HepG2 (cell line): ENCODE results near the gene FAM131A. TPM values are rescaled to one million over a fixed set of nuclear protein-coding genes. Genes with fewer than 3 reads are reported as not detected.

Source experiments
- ATAC-seq: fragments of 200-7000 bp; cut with Tn5 transposase; 3 replicates; pipeline ENCODE4 v1.9.1; 2020; ENCODE audit warnings: mild to moderate bottlenecking, moderate library complexity
- BruUV-seq: library from RNA; stranded (reverse); fragments of 400-500 nt; replicated peaks from 2 replicates; lab custom pipeline; 2021; lab: Mats Ljungman, UMichigan
- CTCF ChIA-PET: fragments of 300-600 bp; formaldehyde crosslinking; extraction: SDS; loops from one replicate; lab custom pipeline; 2021; ENCODE audit warnings: low total read pairs, inconsistent platforms, low intra/inter-chr PET ratio; lab: Yijun Ruan, JAX
- POLR2A ChIA-PET: fragments of 350-600 bp; sonication (Branson Sonifier 250); formaldehyde crosslinking; loops from one replicate; lab custom pipeline; 2020; ENCODE audit warnings: antibody characterized with exemption, inconsistent platforms; lab: Yijun Ruan, JAX
- DNase-seq: peaks from one replicate; pipeline ENCODE4 v3.0.0-alpha.2; 2015; ENCODE audit warnings: low spot score
- FAIRE-seq: peaks from 3 replicates; lab custom pipeline; 2011; peaks lifted over from hg19 to GRCh38; lab: Jason Lieb, UNC
- H2AFZ ChIP-seq: one replicate; pipeline ENCODE4 v1.6.1; 2011; ENCODE audit warnings: low read length, inconsistent platforms
- H3K27ac ChIP-seq: fragments of 300-600 bp; 3 replicates; pipeline ENCODE4 v1.8.0; 2011; ENCODE audit warnings: mixed run types, mild to moderate bottlenecking, mixed read lengths, low read length, inconsistent platforms; ENCODE audit not compliant: insufficient read depth; ENCODE audit errors: extremely low read length
- H3K27me3 ChIP-seq, 2 experiments: fragments of 200-600 bp in 1 of 2; 2 replicates in 1 of 2; 3 replicates in 1 of 2; pipeline versions ENCODE4 v1.6.0 to v1.8.0; 2011; ENCODE audit warnings: low read length in 2 of 2, mild to moderate bottlenecking in 2 of 2, moderate library complexity in 2 of 2, inconsistent platforms in 1 of 2; ENCODE audit not compliant: insufficient read depth in 2 of 2, control insufficient read depth in 1 of 2
- H3K36me3 ChIP-seq, 2 experiments: fragments of 200-600 bp in 1 of 2; replicated peaks in 1 of 2; 2 replicates in 1 of 2; 3 replicates in 1 of 2; pipeline versions ENCODE4 v1.5.1 to v1.8.0; 2011; ENCODE audit warnings: low read length in 2 of 2, inconsistent platforms in 1 of 2; ENCODE audit not compliant: insufficient read depth in 2 of 2, control insufficient read depth in 1 of 2
- H3K4me1 ChIP-seq: 2 replicates; pipeline ENCODE4 v1.5.1; 2012; ENCODE audit warnings: low read length, inconsistent platforms; ENCODE audit not compliant: insufficient read depth
- H3K4me2 ChIP-seq: 2 replicates; pipeline ENCODE4 v1.6.0; 2011; ENCODE audit warnings: low read depth, low read length, inconsistent platforms
- H3K4me3 ChIP-seq, 3 experiments: fragments of 200-600 bp in 1 of 3; sonication (generic), shearing (Covaris generic) in 1 of 3; replicated peaks in 1 of 3; 2 replicates each; pipeline ENCODE4 v1.5.1; 2011 to 2016; ENCODE audit warnings: low read length in 3 of 3, inconsistent platforms in 2 of 3, low read depth in 2 of 3, mild to moderate bottlenecking in 2 of 3, control low read depth in 1 of 3, mixed read lengths in 1 of 3; ENCODE audit not compliant: insufficient read depth in 1 of 3
- H3K79me2 ChIP-seq: one replicate; pipeline ENCODE4 v1.6.1; 2011; ENCODE audit warnings: low read length, inconsistent platforms; ENCODE audit not compliant: insufficient read depth
- H3K9ac ChIP-seq: 2 replicates; pipeline ENCODE4 v1.6.0; 2011; ENCODE audit warnings: mild to moderate bottlenecking, low read depth, low read length, inconsistent platforms; ENCODE audit not compliant: insufficient read depth
- H3K9me3 ChIP-seq: 2 replicates; pipeline ENCODE4 v1.5.1; 2012; ENCODE audit warnings: mild to moderate bottlenecking, low read length
- H4K20me1 ChIP-seq: 2 replicates; pipeline ENCODE4 v1.6.0; 2011; ENCODE audit warnings: inconsistent platforms, mild to moderate bottlenecking, low read length, moderate library complexity; ENCODE audit not compliant: insufficient read depth
- ATF1 ChIP-seq: IDR thresholded peaks from 2 replicates; pipeline ENCODE4 v1.6.1; 2016; ENCODE audit warnings: mild to moderate bottlenecking, control low read depth
- DNMT1 ChIP-seq: sonication (generic); formaldehyde crosslinking; IDR thresholded peaks from 2 replicates; pipeline ENCODE4 v1.5.1; 2020; ENCODE audit warnings: mild to moderate bottlenecking, missing genetic modification reagents
- FOXJ3 ChIP-seq: sonication (generic); formaldehyde crosslinking; IDR thresholded peaks from 2 replicates; pipeline ENCODE4 v1.4.0; 2020; ENCODE audit warnings: missing genetic modification reagents, mild to moderate bottlenecking, borderline replicate concordance
- HDAC6 ChIP-seq: fragments of 200-600 bp; sonication (generic); IDR thresholded peaks from 2 replicates; pipeline ENCODE4 v1.7.0; 2017; ENCODE audit warnings: mild to moderate bottlenecking, antibody characterized with exemption, low read length, low read depth
- SIN3B ChIP-seq: fragments of 150-350 bp; IDR thresholded peaks from 2 replicates; pipeline ENCODE4 v1.6.1; 2014; ENCODE audit warnings: low read length
- SMAD1 ChIP-seq: sonication (generic); formaldehyde crosslinking; IDR thresholded peaks from 2 replicates; pipeline ENCODE4 v1.4.0; 2020; ENCODE audit warnings: missing genetic modification reagents, low read depth, mild to moderate bottlenecking, borderline replicate concordance
- SSRP1 ChIP-seq: IDR thresholded peaks from 2 replicates; pipeline ENCODE4 v1.6.1; 2016; ENCODE audit warnings: control low read depth
- ZC3H4 ChIP-seq: sonication (generic); formaldehyde crosslinking; IDR thresholded peaks from 2 replicates; pipeline ENCODE4 v1.4.0; 2020; ENCODE audit warnings: missing genetic modification reagents, borderline replicate concordance
- ZNF550 ChIP-seq: sonication (generic); formaldehyde crosslinking; IDR thresholded peaks from 2 replicates; pipeline ENCODE4 v1.4.0; 2020; ENCODE audit warnings: mild to moderate bottlenecking, missing genetic modification reagents, borderline replicate concordance
- ZNF567 ChIP-seq: sonication (generic); formaldehyde crosslinking; IDR thresholded peaks from 2 replicates; pipeline ENCODE4 v1.8.1; 2023; ENCODE audit warnings: mild to moderate bottlenecking, missing genetic modification reagents, borderline replicate concordance
- ZNF776 ChIP-seq: sonication (generic); formaldehyde crosslinking; IDR thresholded peaks from 2 replicates; pipeline ENCODE4 v1.4.0; 2020; ENCODE audit warnings: mild to moderate bottlenecking, missing genetic modification reagents
- ZNF841 ChIP-seq: sonication (generic); formaldehyde crosslinking; IDR thresholded peaks from 2 replicates; pipeline ENCODE4 v1.8.1; 2023; ENCODE audit warnings: missing genetic modification reagents, borderline replicate concordance
- WGBS: methylation state at CpG from one replicate; pipeline ENCODE4 v1.1.6; 2017; ENCODE audit warnings: low lambda C conversion rate; 5-methylcytosine and 5-hydroxymethylcytosine counted together
- in situ Hi-C: cut with HindIII; loops from 2 replicates; pipeline ENCODE4 v1.10.0; 2017; ENCODE audit warnings: low pct_unique_long_range_greater_than_20kb; ENCODE audit not compliant: extremely low pct_ligation_motif_present
- intact Hi-C: fragments of 100-400 bp; cut with micrococcal nuclease; formaldehyde crosslinking; loops from one replicate; pipeline ENCODE4 v1.10.0; 2022; ENCODE audit not compliant: unreplicated experiment
- polyA plus RNA-seq, 8 experiments: library from polyadenylated mRNA; depleted of rRNA in 3 of 8; stranded (reverse) in 7 of 8; unstranded in 1 of 8; fragments of >200 nt; fragmentation: Illumina TruSeq in 4 of 8; extraction: Trizol in 4 of 8; gene quantifications; 2 replicates each; pipeline versions ENCODE4 v1.2.1 to v1.2.3, GENCODE V29; 2011 to 2016; ENCODE audit warnings: low read depth in 4 of 8, missing spikeins in 1 of 8, mixed read lengths in 1 of 8; ENCODE audit not compliant: insufficient read depth in 1 of 8
- total RNA-seq, 5 experiments: library from RNA; depleted of rRNA; stranded (reverse); fragments of >200 nt; fragmentation: Illumina TruSeq; extraction: Trizol; gene quantifications; 2 replicates each; pipeline ENCODE4 v1.2.3, GENCODE V29; 2016; ENCODE audit warnings: low read depth in 1 of 5
- TF ChIP-seq, protein P1 (sequence below): sonication (generic); formaldehyde crosslinking; IDR thresholded peaks from 2 replicates; pipeline ENCODE4 v1.5.1; 2020; ENCODE audit warnings: mild to moderate bottlenecking, missing genetic modification reagents, moderate library complexity
- TF ChIP-seq, protein P2 (sequence below): sonication (generic); formaldehyde crosslinking; IDR thresholded peaks from 2 replicates; pipeline ENCODE4 v1.4.0; 2020; ENCODE audit warnings: mild to moderate bottlenecking, missing genetic modification reagents
- TF ChIP-seq, protein P3 (sequence below): sonication (generic); formaldehyde crosslinking; IDR thresholded peaks from 2 replicates; pipeline ENCODE4 v1.4.0; 2020; ENCODE audit warnings: missing genetic modification reagents

Gene FAM131A
- total and polyA plus RNA-seq, 2 of the 13 experiments (the other 11 are each of a cell fraction or from before 2014, with no cell fraction given): 9.2 to 9.3 TPM

DNA sequence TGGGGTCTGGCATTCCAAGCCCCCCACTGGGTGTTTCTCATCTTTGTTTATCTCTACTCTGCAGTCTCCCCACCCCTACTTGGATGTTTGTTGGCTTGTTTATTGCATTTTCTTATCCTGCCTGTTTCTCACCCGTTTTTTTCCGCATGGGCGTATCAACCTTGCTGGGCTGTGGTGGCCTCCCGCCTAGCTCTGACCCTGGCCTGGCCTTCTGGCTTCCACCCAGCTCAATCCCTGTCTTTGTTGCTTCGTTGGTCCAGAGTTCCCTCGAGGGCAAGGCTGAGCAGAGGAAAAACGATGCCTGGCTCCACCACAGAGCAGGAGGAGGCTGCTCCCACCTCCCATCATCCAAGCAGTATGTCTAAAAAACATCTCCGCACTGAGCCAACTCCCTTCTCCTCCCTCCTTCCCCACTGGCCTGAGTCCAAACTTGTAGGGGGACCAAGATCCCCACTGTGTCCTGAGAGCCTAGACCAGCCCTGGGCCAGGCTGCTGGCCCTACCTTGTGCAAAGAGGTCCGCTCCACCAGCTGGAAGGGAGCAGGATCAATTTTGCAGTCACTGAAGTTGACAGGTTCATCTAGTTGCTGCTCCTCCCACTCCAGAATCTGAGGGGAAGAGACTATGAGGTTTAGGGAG is 14.2 kb downstream of the FAM131A start:
- BruUV-seq: TSS peak; percentile 32
- TF ChIP-seq, protein P1, sequence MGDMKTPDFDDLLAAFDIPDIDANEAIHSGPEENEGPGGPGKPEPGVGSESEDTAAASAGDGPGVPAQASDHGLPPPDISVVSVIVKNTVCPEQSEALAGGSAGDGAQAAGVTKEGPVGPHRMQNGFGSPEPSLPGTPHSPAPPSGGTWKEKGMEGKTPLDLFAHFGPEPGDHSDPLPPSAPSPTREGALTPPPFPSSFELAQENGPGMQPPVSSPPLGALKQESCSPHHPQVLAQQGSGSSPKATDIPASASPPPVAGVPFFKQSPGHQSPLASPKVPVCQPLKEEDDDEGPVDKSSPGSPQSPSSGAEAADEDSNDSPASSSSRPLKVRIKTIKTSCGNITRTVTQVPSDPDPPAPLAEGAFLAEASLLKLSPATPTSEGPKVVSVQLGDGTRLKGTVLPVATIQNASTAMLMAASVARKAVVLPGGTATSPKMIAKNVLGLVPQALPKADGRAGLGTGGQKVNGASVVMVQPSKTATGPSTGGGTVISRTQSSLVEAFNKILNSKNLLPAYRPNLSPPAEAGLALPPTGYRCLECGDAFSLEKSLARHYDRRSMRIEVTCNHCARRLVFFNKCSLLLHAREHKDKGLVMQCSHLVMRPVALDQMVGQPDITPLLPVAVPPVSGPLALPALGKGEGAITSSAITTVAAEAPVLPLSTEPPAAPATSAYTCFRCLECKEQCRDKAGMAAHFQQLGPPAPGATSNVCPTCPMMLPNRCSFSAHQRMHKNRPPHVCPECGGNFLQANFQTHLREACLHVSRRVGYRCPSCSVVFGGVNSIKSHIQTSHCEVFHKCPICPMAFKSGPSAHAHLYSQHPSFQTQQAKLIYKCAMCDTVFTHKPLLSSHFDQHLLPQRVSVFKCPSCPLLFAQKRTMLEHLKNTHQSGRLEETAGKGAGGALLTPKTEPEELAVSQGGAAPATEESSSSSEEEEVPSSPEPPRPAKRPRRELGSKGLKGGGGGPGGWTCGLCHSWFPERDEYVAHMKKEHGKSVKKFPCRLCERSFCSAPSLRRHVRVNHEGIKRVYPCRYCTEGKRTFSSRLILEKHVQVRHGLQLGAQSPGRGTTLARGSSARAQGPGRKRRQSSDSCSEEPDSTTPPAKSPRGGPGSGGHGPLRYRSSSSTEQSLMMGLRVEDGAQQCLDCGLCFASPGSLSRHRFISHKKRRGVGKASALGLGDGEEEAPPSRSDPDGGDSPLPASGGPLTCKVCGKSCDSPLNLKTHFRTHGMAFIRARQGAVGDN (CRISPR knock-in tag): peak; percentile 51
- TF ChIP-seq ZNF567 (CRISPR knock-in tag) (no peak), DNMT1 (CRISPR knock-in tag) (no peak), SSRP1 (no peak), ZNF841 (CRISPR knock-in tag) (no peak), HDAC6 (no peak), ATF1 (no peak), ZNF776 (no peak), ZNF550 (CRISPR knock-in tag) (no peak), SIN3B (no peak), ZC3H4 (CRISPR knock-in tag) (no peak), FOXJ3 (CRISPR knock-in tag) (no peak), SMAD1 (CRISPR knock-in tag) (no peak)
- TF ChIP-seq, protein P2, sequence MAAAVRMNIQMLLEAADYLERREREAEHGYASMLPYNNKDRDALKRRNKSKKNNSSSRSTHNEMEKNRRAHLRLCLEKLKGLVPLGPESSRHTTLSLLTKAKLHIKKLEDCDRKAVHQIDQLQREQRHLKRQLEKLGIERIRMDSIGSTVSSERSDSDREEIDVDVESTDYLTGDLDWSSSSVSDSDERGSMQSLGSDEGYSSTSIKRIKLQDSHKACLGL (CRISPR knock-in tag): no peak
- TF ChIP-seq, protein P3, sequence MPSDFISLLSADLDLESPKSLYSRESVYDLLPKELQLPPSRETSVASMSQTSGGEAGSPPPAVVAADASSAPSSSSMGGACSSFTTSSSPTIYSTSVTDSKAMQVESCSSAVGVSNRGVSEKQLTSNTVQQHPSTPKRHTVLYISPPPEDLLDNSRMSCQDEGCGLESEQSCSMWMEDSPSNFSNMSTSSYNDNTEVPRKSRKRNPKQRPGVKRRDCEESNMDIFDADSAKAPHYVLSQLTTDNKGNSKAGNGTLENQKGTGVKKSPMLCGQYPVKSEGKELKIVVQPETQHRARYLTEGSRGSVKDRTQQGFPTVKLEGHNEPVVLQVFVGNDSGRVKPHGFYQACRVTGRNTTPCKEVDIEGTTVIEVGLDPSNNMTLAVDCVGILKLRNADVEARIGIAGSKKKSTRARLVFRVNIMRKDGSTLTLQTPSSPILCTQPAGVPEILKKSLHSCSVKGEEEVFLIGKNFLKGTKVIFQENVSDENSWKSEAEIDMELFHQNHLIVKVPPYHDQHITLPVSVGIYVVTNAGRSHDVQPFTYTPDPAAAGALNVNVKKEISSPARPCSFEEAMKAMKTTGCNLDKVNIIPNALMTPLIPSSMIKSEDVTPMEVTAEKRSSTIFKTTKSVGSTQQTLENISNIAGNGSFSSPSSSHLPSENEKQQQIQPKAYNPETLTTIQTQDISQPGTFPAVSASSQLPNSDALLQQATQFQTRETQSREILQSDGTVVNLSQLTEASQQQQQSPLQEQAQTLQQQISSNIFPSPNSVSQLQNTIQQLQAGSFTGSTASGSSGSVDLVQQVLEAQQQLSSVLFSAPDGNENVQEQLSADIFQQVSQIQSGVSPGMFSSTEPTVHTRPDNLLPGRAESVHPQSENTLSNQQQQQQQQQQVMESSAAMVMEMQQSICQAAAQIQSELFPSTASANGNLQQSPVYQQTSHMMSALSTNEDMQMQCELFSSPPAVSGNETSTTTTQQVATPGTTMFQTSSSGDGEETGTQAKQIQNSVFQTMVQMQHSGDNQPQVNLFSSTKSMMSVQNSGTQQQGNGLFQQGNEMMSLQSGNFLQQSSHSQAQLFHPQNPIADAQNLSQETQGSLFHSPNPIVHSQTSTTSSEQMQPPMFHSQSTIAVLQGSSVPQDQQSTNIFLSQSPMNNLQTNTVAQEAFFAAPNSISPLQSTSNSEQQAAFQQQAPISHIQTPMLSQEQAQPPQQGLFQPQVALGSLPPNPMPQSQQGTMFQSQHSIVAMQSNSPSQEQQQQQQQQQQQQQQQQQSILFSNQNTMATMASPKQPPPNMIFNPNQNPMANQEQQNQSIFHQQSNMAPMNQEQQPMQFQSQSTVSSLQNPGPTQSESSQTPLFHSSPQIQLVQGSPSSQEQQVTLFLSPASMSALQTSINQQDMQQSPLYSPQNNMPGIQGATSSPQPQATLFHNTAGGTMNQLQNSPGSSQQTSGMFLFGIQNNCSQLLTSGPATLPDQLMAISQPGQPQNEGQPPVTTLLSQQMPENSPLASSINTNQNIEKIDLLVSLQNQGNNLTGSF (CRISPR knock-in tag): no peak

More for the DNA sequence above, 14.2 kb downstream of the FAM131A start:
- H3K4me2 ChIP-seq: no peak overlapping the region
- H3K79me2 ChIP-seq: no peaks in the 10 kb centered on the region
- peaks cover 23% of the 10 kb centered on the region for H3K4me1 ChIP-seq
- ChIA-PET CTCF (no interaction called here), POLR2A (interaction anchor here (2.8 kb wide), 1 partner anchor 10 kb away, joined by 11 read pairs; the partner anchor contains the start of genes CLCN2 and POLR2H)
- H4K20me1 ChIP-seq: no peaks in the 10 kb centered on the region
- intact Hi-C loops: no loop called here
- DNase-seq (no peak), ATAC-seq (peak; percentile 10; the same call in 2 of the 3 replicates), FAIRE-seq (no peak)
- no peaks in the 10 kb centered on the region for H3K9me3 ChIP-seq
- H2AFZ ChIP-seq: no peak overlapping the region
- 64% methylated on average over 8 of the region's 9 CpGs for WGBS
- H3K9ac ChIP-seq: no peak overlapping the region
- no peak overlapping the region for H3K4me3 ChIP-seq
- in situ Hi-C loops: loop anchor here (5.0 kb wide), 1 partner anchor 191 kb away; no protein-coding TSS in a partner anchor
- H3K27me3 ChIP-seq: no peaks in the 10 kb centered on the region
- H3K36me3 ChIP-seq: peaks cover 13 to 39% of the 10 kb centered on the region in 2 experiments; a peak in 4 of 5 replicates
- no peak overlapping the region for H3K27ac ChIP-seq
